ENCODE results near the gene KANK4.

DNA sequence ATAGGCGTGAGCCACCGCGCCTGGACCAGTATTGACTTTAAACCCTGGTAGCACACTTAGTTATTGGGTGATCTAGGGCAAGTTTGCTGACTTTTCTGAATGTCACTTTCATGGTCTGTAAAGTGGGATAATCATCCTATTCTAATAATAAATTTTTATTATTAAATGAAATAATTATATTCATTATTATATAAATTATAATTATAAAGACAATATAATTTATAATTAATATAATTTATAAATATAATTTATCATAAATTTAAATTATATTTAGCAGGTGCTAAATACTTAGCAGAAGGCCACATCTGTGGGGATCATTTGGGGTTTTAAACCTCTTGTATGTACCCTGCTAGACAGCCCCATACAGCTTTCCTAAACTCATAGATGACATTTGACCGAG, 59.7 kb downstream of the KANK4 start:
- TF ChIP-seq POLR2A (IDR thresholded peaks at IDR 0.05; ENCODE audit: low read length) (no peak), MAX (IDR thresholded peaks at IDR 0.05) (no peak), CBX2 (IDR thresholded peaks at IDR 0.05; ENCODE audit: borderline replicate concordance, low read depth) (no peak), CHD4 (IDR thresholded peaks at IDR 0.05; ENCODE audit: borderline replicate concordance) (no peak), RAD21 (conservative IDR thresholded peaks at IDR 0.05 in 1 of 2, IDR thresholded peaks at IDR 0.05 in 1 of 2) (no peak), HEYL (CRISPR knock-in tag; IDR thresholded peaks at IDR 0.05) (no peak)
- TF ChIP-seq, protein P1, sequence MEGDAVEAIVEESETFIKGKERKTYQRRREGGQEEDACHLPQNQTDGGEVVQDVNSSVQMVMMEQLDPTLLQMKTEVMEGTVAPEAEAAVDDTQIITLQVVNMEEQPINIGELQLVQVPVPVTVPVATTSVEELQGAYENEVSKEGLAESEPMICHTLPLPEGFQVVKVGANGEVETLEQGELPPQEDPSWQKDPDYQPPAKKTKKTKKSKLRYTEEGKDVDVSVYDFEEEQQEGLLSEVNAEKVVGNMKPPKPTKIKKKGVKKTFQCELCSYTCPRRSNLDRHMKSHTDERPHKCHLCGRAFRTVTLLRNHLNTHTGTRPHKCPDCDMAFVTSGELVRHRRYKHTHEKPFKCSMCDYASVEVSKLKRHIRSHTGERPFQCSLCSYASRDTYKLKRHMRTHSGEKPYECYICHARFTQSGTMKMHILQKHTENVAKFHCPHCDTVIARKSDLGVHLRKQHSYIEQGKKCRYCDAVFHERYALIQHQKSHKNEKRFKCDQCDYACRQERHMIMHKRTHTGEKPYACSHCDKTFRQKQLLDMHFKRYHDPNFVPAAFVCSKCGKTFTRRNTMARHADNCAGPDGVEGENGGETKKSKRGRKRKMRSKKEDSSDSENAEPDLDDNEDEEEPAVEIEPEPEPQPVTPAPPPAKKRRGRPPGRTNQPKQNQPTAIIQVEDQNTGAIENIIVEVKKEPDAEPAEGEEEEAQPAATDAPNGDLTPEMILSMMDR (IDR thresholded peaks at IDR 0.05), result no peak
- TF ChIP-seq, protein P2, sequence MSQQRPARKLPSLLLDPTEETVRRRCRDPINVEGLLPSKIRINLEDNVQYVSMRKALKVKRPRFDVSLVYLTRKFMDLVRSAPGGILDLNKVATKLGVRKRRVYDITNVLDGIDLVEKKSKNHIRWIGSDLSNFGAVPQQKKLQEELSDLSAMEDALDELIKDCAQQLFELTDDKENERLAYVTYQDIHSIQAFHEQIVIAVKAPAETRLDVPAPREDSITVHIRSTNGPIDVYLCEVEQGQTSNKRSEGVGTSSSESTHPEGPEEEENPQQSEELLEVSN (IDR thresholded peaks at IDR 0.05; ENCODE audit: borderline replicate concordance, low read depth), result no peak

Data from A549 (cell line).